ENCODE data around the gene GEMIN5. TPM values are rescaled to one million over a fixed set of nuclear protein-coding genes. Genes with fewer than 3 reads are reported as not detected.

Gene GEMIN5
- total and polyA plus RNA-seq, 2 of the 13 experiments (the other 11 are each of a cell fraction or from before 2014, with no cell fraction given): 6.6 to 28.6 TPM

DNA sequence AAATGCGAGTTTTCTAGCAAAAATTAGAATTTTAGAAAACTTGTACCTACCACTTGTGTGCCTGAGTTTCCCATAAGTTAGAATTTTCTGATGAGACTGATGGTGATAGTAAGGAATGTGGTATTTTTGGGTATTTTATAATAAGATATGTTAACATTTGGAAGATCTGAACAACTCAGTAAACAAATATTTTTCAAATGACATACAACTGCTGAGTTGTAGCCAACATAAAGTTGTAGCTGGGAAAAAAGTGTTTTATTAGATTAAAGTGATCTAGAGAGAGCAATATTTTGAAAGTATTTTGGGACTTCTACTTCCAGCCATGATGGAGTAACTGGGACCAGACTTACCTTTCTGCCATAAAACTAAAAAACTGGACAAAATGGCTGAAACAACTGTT lies 37.9 kb downstream of the GEMIN5 start:
- in situ Hi-C loops (cut with HindIII; ENCODE audit: extremely low pct_ligation_motif_present, low pct_unique_long_range_greater_than_20kb) (no loop called here), intact Hi-C loops (cut with micrococcal nuclease; ENCODE audit: unreplicated experiment) (no loop called here)
- FAIRE-seq: no peak
- CTCF ChIA-PET (ENCODE audit: low intra/inter-chr PET ratio, low total read pairs): no interaction called here
- TF ChIP-seq ETV6 (CRISPR knock-in tag; conservative IDR thresholded peaks at IDR 0.05): no peak
- no peak for TF ChIP-seq ZBTB7B (CRISPR knock-in tag; IDR thresholded peaks at IDR 0.05)
- TF ChIP-seq, protein P1, sequence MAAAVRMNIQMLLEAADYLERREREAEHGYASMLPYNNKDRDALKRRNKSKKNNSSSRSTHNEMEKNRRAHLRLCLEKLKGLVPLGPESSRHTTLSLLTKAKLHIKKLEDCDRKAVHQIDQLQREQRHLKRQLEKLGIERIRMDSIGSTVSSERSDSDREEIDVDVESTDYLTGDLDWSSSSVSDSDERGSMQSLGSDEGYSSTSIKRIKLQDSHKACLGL (CRISPR knock-in tag; IDR thresholded peaks at IDR 0.05): no peak
- no peak for TF ChIP-seq FOXC1 (CRISPR knock-in tag; IDR thresholded peaks at IDR 0.05; ENCODE audit: borderline replicate concordance)
- no peak for TF ChIP-seq ZKSCAN5 (CRISPR knock-in tag; IDR thresholded peaks at IDR 0.05)
- no peak for TF ChIP-seq GFI1 (CRISPR knock-in tag; IDR thresholded peaks at IDR 0.05; ENCODE audit: borderline replicate concordance)
- DNase-seq (ENCODE audit: low spot score): no peak
- no peaks in the 10 kb centered on the region for H3K9me3 ChIP-seq (ENCODE audit: low read length)
- H2AFZ ChIP-seq (ENCODE audit: low read length): no peak overlapping the region
- H3K4me1 ChIP-seq (ENCODE audit: insufficient read depth, low read length): no peaks in the 10 kb centered on the region
- WGBS (ENCODE audit: low lambda C conversion rate): 93% methylated on average over 1 of the region's 1 CpG
- ATAC-seq: no peak
- peaks cover 34 to 94% of the 10 kb centered on the region in 2 experiments for H3K36me3 ChIP-seq (replicated peaks in 1 of 2; ENCODE audit: control insufficient read depth in 1 of 2, insufficient read depth in 2 of 2, low read length in 2 of 2)
- POLR2A ChIA-PET: no interaction called here
- no peaks in the 10 kb centered on the region for H4K20me1 ChIP-seq (ENCODE audit: insufficient read depth, low read length)
- H3K27me3 ChIP-seq (ENCODE audit: control insufficient read depth in 1 of 2, insufficient read depth in 2 of 2, low read length in 2 of 2): no peaks in the 10 kb centered on the region
- no peak overlapping the region for H3K4me3 ChIP-seq (replicated peaks in 1 of 3; ENCODE audit: insufficient read depth in 1 of 3, low read depth in 2 of 3, low read length in 3 of 3)
- H3K4me2 ChIP-seq (ENCODE audit: low read depth, low read length): no peak overlapping the region
- no peak overlapping the region for H3K27ac ChIP-seq (ENCODE audit: extremely low read length, insufficient read depth, low read length)
- BruUV-seq (replicated peaks): no TSS peak
- H3K9ac ChIP-seq (ENCODE audit: insufficient read depth, low read depth, low read length): no peak overlapping the region
- H3K79me2 ChIP-seq (ENCODE audit: insufficient read depth, low read length): no peaks in the 10 kb centered on the region

DNA sequence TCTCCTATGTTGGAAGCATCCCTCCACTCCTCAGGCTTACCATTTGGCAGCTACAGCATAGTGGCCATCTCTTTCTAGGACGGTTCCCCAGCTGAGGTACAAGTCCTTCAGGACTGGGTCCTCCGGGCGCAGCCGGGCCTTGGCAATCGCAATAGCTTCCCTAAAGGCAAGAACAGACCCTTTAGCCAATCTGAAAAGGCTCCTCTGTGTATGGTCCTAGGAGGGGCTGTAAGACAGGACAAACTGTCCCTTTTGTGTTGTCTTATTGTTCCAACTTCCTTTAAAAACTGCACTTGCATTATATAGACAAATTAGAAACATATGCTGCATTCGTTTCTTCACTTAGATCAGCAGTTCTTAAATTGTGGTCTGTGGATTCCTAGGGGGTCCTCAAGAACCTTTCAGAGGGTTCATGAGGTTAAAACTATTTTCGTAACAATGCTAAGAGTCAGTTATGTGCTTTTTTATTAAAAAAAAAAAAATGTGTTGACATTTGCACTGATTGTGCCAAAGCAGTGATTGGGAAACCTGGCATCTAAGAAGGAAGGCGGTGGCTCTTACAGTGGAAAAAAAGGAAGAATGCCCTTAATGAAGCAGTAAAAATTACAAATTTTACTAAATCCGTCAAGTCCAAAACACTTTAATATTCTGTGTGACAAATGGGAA lies 38.7 kb downstream of the GEMIN5 start:
- Histone ChIP-seq H3K36me3 (replicated peaks in 1 of 2; ENCODE audit: control insufficient read depth in 1 of 2, insufficient read depth in 2 of 2, low read length in 2 of 2) (peaks cover 31 to 88% of the 10 kb centered on the region in 2 experiments), H2AFZ (ENCODE audit: low read length) (no peak overlapping the region), H3K9me3 (ENCODE audit: low read length) (no peaks in the 10 kb centered on the region), H3K4me3 (replicated peaks in 1 of 3; ENCODE audit: insufficient read depth in 1 of 3, low read depth in 2 of 3, low read length in 3 of 3) (no peak overlapping the region), H3K4me1 (ENCODE audit: insufficient read depth, low read length) (no peaks in the 10 kb centered on the region), H3K9ac (ENCODE audit: insufficient read depth, low read depth, low read length) (no peak overlapping the region), H3K4me2 (ENCODE audit: low read depth, low read length) (no peak overlapping the region), H4K20me1 (ENCODE audit: insufficient read depth, low read length) (no peaks in the 10 kb centered on the region), H3K27me3 (ENCODE audit: control insufficient read depth in 1 of 2, insufficient read depth in 2 of 2, low read length in 2 of 2) (no peaks in the 10 kb centered on the region), H3K79me2 (ENCODE audit: insufficient read depth, low read length) (no peaks in the 10 kb centered on the region), H3K27ac (ENCODE audit: extremely low read length, insufficient read depth, low read length) (no peak overlapping the region)
- FAIRE-seq (no peak), ATAC-seq (no peak), DNase-seq (ENCODE audit: low spot score) (no peak)
- in situ Hi-C loops (cut with HindIII; ENCODE audit: extremely low pct_ligation_motif_present, low pct_unique_long_range_greater_than_20kb) (no loop called here), intact Hi-C loops (cut with micrococcal nuclease; ENCODE audit: unreplicated experiment) (no loop called here)
- TF ChIP-seq MEIS2 (CRISPR knock-in tag; IDR thresholded peaks at IDR 0.05) (no peak), SALL1 (CRISPR knock-in tag; IDR thresholded peaks at IDR 0.05) (no peak), LCORL (IDR thresholded peaks at IDR 0.05) (no peak), LCORL (CRISPR knock-in tag; IDR thresholded peaks at IDR 0.05) (no peak), ZNF224 (CRISPR knock-in tag; IDR thresholded peaks at IDR 0.05) (no peak), MLLT10 (CRISPR knock-in tag; IDR thresholded peaks at IDR 0.05) (no peak), HMG20B (CRISPR knock-in tag; conservative IDR thresholded peaks at IDR 0.05) (no peak), CBX1 (IDR thresholded peaks at IDR 0.05; ENCODE audit: low read depth) (no peak)
- POLR2A ChIA-PET: no interaction called here
- 96% methylated on average over 9 of the region's 9 CpGs for WGBS (ENCODE audit: low lambda C conversion rate)
- no TSS peak for BruUV-seq (replicated peaks)
- CTCF ChIA-PET (ENCODE audit: low intra/inter-chr PET ratio, low total read pairs): no interaction called here

All from HepG2 (cell line).